Stimulated activated CD4-positive, alpha-beta T cell treated with anti-CD3 and anti-CD28 coated beads, Interleukin-12 subunit alpha, Interleukin-12 subunit beta, amount 100 ng/mL, for 4 hours (primary cell): ENCODE results near the gene LHX4.

Experiments
- DNase-seq: peaks from one replicate; pipeline ENCODE4 v3.0.0-alpha.2; 2020

Gene LHX4

DNA sequence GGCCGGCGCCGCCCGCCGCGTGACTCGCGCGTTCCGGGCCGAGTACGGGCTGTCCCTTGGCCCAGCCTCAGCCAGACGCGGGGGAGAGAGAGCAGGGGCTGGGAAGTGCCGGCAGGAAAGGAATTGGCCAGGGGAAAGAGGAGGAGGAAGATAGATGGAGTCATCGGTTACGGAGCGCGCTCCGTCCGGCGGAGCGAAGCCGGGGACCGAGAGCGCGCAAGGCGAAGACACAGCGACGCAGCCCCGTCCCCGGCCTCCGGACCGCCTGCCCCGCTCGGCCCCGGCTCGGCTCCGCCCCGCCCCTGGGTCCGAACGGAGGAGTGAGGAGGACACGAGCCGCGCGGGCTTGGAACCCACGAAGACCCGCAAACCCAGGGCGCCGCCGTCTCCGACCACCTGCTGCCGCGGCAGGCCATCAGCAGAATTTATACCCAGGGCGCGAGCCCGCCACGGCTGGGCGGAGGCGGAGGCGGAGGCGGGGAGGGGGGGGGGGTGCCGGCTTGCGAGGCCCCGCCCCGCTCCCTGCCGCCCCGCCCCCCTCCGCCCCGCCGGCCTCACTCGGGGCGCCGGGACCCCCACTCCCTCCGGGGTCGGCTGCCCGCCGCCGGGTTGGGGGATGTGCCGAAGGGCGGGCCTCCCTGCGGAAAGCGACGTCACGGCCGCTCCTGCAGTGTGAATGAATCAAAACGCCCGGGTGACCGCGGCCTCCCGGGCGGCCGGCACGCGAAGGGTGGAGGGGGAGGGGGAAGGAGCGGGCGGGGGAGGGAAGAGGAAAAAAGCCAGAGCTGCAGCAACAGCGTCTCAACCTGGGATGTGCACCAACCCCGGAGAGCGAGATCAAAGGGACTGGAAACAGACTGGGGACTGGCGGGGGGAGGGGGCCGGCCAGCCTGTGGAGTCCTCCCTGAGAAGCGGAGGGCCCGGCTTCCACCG is at the start of gene LHX4:
TSS of gene LHX4 (plus strand) at position 782 of the 933 bp plus-strand sequence. CDS start 266 bp downstream, outside the sequence.
- DNase-seq: peak; percentile 20

DNA sequence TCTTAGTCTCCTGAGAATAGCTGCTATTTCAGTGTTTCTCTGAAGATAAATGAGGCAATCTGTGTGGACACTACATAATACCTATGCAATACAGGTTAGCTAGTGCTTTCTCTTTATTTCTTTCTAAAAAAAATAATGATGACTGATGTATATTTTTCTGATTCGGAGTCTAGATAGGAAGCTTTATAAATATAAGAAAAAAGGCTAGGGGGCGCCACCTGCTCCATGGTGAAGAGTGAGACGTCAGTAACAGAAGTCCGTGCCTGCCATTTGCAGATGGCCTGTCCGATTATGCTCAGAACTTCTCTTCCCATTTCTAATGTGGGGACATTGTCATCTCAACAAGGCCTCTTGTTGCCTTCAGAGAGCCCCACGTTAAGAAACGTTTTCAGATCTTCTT is 49.0 kb upstream of the LHX4 start:
- no peak for DNase-seq

DNA sequence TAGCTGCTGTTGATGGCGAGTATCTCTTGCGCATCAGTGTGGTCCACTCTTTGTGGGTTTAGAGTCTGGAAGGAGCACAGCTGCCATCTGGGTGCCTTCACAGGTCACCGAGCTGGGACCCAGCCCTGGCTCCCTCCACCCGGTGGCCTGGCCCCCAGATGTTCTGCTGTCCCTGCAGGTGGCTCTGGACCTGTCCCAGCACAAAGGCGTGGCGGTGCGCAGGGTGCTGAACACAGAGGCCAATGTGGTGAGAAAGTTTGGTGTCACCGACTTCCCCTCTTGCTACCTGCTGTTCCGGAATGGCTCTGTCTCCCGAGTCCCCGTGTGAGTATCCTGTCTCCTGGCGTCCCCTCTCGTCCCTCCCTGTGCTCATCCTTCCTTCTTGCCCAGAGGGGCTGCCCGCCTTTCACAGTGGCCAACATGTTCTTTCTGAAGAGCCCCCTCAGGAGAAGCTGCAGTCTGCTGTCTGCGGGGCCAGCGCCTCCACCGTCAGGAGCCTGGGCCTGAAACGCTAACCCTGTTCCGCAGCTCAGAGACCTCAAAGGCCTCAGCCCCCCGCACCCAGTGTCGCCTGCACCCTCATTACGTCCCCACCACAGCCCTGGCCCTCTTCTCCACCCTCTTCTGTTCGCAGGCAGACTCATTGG is 47.9 kb upstream of the LHX4 start:
- no peak for DNase-seq

DNA sequence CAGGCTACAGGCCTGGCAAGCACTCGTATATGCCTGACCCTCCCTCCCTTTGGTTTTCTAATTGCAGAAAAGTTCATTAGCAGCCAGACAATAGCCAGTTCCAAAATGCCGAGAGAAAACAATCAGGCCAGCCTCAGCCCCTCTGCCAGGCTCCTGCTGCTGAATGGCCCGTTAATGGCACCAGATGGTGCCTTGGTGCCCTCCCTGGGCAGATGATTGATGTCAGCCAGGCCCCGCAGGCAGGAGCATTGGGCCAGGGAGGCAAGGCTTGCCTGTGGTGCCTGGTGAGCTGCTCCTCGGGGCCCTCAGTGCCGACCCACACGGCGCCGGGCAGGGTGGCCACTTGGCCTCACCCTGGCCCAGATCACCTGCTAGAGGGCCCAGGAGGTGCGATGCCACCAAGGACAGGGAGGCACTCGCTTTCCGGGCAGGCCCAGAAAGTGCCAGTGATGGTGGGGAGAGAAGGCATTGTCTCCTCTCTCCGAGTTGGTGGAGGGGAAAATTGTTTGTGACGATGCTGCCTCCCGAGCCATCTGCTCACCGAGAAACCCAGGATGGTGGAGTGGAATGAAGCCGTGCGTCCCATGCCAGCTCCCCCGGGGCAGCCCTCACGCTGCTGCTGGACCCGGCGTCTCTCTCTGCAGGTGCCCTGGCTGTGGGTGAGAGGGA is 47.3 kb upstream of the LHX4 start:
- no peak for DNase-seq

DNA sequence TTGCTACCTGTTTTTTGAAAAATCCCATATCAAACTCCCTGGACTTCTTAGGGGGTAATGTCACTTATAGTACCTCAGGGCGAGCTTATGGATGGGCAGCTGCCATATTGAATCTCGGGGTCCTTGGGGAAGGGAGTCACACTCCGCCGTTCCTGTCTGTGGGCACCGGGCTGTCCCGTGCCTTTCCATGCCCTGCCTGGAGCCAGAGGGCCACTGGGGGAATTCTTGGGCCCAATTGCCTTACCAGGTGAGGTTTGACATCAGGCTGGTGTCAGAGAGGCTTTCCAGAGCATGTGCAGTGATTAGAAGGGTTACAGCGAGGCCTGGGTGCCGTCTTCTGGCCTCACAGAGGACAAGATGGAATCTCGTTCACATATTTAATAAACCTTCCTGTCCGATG is 46.6 kb upstream of the LHX4 start:
- no peak for DNase-seq

DNA sequence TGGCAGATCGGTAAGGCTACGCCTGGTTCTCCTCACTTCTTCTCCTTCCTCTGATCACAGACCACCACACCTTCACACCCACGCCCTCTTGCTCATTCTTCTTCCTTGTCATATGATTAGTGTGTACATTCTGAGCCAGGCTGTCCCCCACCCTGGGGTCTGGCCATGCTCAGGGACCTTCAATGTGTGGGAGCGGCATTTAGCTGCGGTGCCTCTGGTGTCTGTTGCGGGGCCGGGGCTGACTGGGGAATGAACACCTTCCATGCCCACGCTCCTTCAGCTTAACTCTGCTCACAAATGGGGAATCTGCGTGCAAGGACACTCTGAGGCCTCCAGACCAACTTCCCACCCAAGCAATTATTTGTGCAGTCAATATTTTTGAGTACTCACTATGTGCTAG is 46.0 kb upstream of the LHX4 start:
- no peak for DNase-seq

DNA sequence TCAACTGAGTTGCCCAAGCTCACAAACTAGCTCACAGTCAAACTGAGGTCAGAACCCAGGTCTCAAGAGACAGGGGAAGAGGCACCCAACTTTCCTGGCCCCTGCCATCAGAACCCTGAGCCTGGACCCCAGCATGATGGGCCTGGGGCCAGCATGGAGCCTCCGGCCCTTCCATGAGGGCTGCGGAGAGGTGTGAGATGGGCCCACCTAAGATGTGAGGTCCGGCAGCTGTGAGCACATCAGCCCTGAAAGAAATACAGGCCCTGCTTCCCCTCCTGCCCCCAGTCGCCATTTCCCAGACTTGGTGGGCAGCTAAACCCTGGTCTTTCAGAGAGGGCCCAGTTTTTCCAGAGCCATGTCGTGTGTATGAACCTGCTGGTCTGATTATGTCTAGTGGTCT is 44.8 kb upstream of the LHX4 start:
- DNase-seq: no peak

DNA sequence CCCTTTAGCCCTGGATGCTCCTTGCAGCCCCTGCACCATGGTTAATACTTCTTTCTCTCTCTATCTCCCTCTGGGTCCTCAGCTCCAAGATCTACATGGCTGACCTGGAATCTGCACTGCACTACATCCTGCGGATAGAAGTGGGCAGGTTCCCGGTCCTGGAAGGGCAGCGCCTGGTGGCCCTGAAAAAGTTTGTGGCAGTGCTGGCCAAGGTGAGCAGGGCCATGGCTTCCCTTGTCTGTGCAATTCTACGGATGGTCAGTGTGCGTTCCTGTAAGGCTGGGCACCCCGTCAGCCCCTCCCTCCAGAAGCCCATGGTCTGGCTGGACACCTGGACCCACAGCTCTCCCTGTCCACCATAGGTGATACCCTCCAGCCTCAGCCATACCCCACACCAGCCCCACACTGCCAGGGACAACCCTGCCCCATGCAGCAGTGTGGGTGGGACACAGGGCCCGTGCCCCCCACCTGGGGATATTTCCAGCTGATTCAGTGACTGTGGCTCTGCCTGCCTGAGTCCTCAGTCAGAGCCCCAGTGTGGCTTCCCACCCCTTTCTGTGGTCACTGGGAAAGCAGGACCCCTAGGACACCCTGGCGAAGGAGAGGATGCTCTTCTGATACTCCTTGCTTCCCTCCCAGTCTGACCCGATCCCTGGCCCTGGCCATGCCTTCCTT is 44.0 kb upstream of the LHX4 start:
- no peak for DNase-seq

DNA sequence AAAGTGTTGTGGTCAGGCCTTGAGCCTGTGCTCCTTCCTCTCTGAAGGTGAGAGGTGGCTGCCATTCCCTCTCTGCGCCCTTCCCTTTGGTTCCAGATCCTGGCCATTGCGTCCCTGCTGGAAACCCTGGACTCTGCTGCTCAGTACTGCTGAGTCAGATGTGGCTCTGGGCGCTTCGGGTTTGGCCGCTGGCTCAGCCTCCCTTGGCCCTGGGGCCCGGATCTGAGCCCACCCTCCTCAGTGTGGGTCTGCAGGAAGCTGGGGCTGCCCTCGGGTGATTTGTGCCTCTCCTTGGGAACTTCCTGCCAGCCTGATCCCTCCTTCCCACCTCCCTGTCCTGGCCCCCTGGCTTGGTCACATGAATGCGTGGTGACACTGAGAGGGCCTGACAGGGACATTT is 43.2 kb upstream of the LHX4 start:
- no peak for DNase-seq

DNA sequence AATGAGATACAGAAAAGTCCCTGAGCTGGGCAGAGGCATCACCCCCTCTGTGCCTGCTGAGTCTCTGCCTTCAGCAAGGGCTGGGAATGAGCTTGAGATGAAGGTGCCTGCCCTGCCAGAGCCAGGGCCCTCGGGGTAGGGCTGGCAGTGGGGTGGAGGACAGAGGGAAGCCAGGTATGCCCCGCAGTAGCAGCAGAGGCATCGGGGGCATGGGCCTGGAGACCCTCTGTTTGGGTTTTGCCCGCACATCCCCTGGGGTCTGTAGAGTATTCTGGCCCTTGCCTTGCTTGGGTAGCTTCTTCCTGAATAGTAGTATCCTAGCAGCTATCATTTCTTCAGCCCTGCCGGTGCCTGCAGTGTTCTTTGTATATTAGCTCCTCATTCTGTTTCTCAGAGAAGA is 42.4 kb upstream of the LHX4 start:
- DNase-seq: no peak

DNA sequence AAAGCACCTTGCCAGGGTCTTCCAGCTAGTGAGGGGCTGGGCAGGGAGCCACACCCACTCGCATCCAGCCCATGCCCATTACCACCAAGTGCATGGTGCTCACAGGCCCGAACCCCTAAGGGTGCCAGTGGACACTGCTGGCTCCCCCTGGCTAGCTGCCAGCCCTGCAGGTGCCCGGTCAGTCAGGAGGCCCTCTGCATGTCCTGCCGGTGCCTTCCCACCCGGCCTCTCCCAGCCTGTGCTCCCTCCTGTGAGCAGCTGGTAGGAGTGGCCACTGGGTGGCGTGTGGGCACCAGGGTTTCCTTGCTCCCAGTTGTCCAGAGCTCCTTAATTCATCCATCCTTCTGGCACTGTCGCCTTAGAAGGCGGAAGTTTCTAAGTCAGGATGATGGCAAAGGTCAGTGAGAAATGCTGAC is 42.0 kb upstream of the LHX4 start:
- no peak for DNase-seq

DNA sequence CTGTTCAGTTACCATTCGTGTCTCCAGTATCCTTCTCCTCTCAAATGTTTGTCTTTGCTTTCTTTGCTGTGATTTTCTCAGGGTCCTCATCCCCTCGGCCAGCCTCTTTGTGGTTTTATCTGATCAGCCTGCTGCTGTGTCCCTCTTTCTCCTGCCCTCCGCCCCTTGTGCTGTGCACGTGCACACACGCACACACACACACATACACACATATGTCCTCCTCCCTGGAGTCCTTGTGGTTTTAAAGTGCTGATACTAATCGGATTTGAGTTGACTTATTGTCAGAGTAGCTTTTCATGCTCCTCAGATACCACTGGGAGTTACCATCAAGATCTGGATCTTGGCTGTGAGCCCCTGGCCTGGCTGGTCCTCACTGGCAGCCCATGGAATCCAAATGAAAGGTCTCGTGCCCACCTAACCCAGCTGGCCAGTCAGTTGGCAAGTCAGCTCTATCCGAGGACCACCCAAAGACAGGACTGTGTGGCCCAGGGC is 41.3 kb upstream of the LHX4 start:
- no peak for DNase-seq

DNA sequence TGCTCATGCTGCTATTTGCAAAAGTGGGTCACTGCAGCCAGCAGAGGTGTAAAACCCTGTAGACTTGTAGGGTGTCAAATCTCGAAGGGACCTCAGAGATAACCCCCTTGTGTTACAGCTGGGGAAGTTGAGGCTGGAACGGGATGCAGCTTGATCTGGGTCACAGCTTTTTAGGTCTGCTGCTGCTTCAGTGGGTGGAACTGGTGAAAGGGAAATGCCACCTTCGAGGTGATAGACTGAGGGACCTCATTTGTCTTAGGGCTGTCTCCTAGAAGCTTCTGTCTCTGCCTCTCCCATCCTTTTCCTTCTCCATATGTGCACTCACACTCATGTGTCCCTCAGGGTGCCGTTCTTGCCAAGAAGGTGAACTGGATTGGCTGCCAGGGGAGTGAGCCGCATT is 40.0 kb upstream of the LHX4 start:
- no peak for DNase-seq

DNA sequence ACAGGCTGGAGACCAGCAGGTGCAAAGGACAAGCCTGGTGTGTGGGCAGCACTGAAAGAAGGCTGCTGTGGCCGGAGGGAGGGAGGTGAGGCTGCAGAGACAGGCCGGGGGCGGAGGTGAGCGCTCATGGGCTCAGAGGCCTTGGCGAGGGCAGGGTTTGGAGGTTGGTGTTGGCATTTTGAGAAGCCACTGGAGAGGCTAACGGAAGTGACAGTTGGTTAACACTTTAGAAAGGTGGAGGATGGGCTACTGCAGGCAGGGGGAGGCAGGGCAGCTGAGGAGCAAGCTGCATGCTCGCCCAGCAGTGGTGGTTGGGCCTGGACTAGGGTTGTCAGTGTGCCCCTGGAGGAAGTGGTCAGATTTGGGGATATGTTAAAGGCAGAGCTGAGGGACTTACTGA is 37.9 kb upstream of the LHX4 start:
- no peak for DNase-seq

DNA sequence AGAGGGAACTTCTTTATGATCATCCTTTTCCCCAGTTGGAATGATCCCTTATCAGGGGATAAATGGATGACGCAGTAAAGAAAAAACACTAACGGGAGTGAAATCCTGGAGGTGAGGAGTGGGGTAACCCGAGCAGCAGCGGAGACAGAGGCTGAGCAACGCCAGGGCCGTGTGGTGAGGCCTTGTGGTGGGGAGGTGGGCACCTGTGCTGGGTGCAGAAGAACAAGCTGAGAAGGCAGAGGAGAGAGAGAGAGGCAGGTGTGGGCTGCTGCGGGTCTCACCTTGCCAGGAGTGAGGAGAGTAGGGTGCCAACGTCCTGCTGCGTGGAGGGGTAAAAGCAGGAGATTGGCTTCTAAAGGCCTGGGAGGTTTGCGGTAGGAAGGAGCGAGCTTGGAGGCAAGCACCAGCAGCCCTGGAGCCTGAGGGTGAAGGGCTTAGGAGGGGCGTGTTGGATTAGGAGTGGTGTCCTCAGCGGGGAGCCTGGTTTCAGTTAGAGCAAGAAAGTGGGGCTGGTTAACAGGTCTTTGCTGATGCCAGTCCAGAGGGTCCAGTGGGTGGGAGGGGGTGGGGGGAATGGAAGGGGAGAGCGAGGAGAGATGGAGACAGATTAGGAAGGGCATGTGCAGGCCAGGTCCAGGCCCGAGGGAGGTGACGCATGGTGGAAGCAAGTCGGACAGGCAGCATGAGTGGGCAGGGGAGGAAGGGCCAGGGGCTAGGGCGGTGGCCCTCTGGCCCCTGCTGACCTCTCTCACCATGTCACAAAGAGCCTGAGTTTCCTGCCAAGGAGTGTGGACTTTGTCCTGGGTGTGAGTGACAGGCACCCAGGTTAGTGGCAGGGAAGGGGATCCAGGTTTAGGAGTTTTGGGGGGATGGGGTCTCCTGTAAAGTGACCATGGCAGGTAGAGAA is 36.7 kb upstream of the LHX4 start:
- no peak for DNase-seq

DNA sequence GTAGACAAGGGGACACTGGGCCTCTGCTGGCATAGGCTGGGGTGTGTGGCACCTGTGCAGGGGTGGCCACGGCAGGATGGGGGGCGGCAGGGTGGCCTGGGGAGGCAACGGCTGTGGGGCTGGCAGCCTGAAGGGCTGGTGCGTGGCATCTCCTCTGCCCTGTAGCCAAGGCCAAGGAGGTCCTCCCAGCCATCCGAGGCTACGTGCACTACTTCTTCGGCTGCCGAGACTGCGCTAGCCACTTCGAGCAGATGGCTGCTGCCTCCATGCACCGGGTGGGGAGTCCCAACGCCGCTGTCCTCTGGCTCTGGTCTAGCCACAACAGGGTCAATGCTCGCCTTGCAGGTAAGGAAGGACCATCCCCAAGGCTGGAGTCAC is 36.0 kb upstream of the LHX4 start:
- no peak for DNase-seq

DNA sequence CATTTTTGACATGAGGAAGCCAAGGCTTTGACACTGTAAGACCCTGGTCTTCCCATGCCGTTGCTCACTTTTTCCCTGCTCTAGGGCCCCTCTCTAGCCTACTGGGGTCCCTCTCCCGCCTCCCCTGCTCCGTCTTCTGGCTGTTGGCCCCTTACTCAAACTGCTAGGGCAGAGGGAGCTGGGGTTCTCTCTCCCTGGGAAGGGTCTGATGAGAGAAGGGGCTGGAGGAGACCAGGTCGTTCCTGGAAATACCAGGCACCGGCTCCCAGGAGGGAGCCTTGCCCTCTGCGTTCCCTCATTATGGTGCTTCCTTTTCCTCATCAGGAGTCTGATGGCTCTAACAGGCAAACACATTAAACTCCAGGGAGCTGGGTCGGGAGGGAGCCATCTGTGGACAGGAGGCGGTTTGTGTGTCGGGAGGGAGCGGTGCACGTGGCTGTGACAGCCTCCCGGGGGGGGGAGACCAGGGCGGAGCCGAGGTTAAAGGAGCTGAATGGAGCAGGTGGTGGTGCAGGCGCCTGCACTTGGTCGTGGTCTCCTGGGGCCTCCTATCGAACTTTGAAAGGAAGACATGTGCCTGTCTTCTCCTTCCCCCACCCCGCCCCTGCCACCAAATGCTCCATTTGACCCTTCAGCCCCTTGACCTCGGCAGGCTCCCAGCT is 35.4 kb upstream of the LHX4 start:
- no peak for DNase-seq

DNA sequence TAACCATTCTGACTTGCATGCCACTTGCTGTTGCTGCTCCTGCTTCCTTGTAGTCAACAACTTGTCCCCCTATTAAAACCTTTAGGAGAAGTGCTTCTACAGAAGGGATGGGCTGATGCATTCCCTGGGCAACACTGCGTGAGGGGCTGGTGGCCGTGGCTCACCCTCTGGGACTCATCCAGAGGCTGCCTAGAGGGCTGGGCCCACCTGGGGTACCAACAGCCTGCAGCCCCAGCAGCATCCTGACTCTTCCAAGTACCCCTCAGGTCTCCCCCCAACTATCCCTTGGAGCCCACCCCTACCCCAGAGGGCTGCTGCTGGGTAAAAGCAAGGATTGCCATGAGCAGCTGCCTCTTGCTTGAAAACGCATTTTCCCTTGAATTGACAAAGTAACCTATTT is 34.7 kb upstream of the LHX4 start:
- DNase-seq: no peak

DNA sequence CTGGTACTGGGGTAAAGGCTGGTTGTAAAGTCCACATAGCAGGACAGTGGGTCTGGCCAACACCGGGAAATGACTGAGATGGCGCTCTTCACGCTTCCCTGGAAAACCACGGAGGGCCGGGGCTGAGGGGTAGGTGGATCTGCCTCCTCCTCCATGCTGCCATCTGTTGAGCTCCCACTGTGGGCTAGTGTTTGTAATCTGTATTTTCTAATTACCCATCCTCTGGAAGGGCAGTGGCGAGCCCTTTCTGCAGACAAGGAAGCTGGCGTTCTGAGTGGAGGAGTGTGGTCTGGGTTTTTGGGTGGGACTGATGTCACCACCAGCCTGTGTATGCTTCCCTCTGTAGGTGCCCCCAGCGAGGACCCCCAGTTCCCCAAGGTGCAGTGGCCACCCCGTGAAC is 34.1 kb upstream of the LHX4 start:
- no peak for DNase-seq

DNA sequence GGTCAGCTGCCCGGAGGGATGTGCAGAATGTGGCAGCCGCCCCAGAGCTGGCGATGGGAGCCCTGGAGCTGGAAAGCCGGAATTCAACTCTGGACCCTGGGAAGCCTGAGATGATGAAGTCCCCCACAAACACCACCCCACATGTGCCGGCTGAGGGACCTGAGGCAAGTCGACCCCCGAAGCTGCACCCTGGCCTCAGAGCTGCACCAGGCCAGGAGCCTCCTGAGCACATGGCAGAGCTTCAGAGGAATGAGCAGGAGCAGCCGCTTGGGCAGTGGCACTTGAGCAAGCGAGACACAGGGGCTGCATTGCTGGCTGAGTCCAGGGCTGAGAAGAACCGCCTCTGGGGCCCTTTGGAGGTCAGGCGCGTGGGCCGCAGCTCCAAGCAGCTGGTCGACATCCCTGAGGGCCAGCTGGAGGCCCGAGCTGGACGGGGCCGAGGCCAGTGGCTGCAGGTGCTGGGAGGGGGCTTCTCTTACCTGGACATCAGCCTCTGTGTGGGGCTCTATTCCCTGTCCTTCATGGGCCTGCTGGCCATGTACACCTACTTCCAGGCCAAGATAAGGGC is 33.5 kb upstream of the LHX4 start:
- no peak for DNase-seq

DNA sequence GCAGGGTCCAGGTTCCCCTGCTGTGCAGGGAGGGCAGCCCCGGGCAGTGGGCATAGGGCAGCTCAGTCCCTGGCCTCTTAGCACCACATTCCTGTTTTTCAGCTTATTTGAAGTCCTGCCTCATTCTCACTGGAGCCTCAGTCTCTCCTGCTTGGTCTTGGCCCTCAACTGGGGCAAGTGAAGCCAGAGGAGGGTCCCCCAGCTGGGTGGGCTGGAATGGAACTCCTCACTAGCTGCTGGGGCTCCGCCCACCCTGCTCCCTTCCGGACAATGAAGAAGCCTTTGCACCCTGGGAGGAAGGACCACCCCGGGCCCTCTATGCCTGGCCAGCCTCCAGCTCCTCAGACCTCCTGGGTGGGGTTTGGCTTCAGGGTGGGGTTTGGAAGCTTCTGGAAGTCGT is 32.8 kb upstream of the LHX4 start:
- no peak for DNase-seq
